GM19023 (cell line): ENCODE data around the gene SUSD4.

Source experiments
- ATAC-seq: cut with Tn5 transposase; IDR thresholded peaks from one replicate; pipeline ENCODE4 v1.9.1; 2021; ENCODE audit warnings: mild to moderate bottlenecking, moderate library complexity; ENCODE audit not compliant: unreplicated experiment

SUSD4 gene

GRCh38 chr1:223217781-223218180 lies 146.2 kb downstream of the SUSD4 start:
- no peak for ATAC-seq

GRCh38 chr1:223216531-223217205 lies 147.3 kb downstream of the SUSD4 start:
- no peak for ATAC-seq

- ATAC-seq, result no peak
These were observed 147.9 kb downstream of the SUSD4 start for GRCh38 chr1:223216074-223216473.

GRCh38 chr1:223215026-223215425 lies 148.9 kb downstream of the SUSD4 start:
- no peak for ATAC-seq

- no peak for ATAC-seq
These were observed 149.6 kb downstream of the SUSD4 start for GRCh38 chr1:223214261-223214807.

- ATAC-seq, result no peak
These were observed 151.5 kb downstream of the SUSD4 start for GRCh38 chr1:223212441-223212840.

DNA sequence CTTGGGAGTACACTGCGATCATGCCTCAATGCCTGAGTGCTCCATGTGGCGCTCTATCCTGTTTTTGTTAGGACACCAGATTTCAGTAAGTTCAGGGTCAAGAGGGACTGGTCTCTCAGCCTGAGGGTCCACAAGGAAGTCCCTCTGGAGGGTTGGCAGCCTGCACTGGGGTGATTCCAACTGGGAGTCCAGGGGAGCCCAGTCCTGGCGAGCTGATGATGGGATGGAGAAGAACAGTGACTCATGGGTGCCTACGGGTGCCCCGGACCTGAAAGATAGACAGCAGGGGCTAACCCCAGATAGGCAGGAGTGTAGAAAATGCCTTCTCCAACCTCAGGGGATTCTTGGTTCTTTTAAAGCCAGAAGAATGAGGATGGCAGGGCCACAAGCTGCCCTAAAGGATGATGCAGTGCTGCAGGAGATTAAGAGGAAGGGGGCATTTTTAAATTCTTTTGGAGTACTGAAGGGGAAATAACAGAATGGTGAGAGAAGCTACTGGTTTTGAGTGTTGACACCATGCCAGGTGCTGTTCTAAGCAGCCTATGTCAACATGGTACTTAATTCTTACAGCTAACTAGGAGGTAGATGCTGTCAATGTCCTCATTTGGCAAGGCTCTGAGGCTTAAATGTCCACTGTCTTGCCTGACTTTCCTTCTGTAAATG lies 152.5 kb downstream of the SUSD4 start:
- ATAC-seq, result no peak

DNA sequence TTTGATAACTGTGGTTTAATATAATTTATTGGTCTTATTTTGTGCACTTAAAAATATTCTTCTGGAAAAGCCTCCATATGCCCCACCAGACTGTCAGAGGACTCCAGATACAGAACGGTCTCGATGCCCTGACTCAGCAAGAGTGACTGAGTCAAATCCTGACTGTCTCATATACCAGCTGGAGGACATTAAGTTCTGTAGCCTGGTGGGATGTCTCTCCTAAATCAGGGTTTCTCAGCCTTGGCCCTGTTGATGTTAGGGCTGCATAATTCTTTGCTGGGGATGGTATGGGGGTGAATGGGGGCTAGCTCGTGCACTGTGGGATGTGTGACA lies 153.2 kb downstream of the SUSD4 start:
- no peak for ATAC-seq

GRCh38 chr1:223209992-223210787 lies 153.8 kb downstream of the SUSD4 start:
- no peak for ATAC-seq

- ATAC-seq, result no peak
These were observed 154.6 kb downstream of the SUSD4 start for GRCh38 chr1:223209293-223209898.

- ATAC-seq, result no peak
These were observed 155.6 kb downstream of the SUSD4 start for GRCh38 chr1:223208164-223209076.

DNA sequence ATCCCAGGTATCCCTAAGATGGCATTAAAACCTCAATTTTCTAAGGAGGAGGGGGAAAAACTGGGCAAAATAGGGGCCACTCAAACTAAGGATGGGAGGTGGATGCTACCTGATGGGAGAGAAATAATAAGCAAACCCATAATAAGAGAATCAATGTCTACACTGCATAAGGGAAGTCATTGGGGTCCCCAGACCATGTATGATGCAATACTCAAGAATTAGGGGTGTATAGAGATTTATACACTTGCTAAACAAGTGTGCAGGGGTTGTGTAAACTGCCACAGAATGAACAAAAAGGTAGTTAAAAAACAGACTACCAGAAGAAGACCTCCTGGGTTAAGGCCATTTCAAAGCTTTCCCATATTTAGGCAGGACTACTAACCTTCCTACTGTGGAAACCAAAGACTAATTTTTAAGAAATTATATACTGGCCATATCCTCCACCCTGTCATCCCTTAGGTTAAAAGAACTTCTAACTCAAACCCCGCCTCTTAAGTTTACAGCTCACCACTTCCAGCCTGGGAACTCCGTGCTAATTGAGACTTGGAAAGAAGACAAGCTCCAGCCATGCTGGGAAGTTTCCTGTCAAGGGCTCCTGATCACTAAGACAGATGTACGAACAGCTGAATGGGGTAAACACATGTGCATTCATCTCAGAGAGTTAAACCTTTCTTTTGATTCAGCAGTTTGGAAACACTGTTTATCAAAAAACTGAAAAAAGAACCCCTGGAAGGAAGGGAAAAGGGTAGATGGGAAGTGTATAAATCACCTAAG lies 156.5 kb downstream of the SUSD4 start:
- no peak for ATAC-seq

DNA sequence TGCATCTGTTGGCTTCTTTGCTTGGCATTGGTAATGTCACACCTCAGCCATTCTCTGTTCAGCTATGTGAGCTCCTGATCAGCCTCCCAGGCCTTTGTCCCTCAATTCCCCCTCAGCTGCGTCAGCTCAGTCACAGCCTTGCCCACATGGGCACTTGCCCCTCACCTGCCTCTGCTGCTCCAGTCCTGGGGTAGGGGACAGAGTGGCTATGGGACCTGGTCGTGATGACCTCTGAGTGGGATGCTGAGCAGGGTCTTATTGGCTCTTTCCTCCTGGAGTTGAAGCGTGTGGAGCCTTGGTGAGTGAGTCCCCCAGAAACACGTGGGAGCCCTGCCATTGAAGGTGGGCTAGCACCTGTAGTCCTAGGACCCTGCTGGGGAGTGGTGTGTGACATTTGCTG lies 159.6 kb downstream of the SUSD4 start:
- no peak for ATAC-seq

- ATAC-seq, result no peak
These were observed 160.3 kb downstream of the SUSD4 start for GRCh38 chr1:223203694-223204093.

DNA sequence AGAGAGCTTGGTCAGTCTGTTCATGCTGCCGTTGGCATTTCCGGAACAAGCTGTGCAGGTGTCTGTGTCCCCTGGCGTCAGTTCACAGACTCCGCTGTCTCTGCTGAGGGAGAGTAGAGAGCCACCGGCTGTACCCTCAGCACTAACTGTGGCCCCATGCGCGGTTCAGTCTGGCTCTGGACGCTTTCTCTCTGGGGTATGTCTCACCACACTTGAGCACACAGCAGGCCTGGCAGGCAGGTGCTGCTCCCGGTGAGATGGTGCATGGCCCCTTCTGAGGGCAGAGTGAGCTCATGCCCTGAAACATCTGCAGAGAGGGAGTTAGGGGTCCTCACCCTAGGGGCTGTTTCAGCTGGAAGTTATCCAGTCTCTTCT lies 161.0 kb downstream of the SUSD4 start:
- ATAC-seq, result no peak

GRCh38 chr1:223202376-223203033 lies 161.5 kb downstream of the SUSD4 start:
- no peak for ATAC-seq

GRCh38 chr1:223201967-223202366 lies 162.0 kb downstream of the SUSD4 start:
- no peak for ATAC-seq

DNA sequence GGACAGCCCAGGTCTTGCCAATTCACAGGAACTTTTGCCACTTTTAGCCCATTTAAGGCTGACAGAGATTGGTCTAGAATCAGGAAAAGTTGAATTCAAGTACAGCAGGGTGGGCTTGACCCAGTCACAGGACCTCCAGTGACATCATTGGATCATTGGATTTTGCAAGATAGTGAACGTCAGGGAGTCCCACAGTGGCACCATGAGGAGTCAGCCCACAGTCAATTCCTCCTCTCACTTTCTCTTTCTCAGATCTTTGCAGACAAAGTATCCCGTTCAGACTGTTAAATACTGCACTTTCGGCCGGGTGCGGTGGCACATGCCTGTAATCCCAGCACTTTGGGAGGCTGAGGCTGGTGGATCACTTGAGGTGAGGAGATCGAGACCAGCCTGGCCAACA lies 163.1 kb downstream of the SUSD4 start:
- ATAC-seq, result no peak

DNA sequence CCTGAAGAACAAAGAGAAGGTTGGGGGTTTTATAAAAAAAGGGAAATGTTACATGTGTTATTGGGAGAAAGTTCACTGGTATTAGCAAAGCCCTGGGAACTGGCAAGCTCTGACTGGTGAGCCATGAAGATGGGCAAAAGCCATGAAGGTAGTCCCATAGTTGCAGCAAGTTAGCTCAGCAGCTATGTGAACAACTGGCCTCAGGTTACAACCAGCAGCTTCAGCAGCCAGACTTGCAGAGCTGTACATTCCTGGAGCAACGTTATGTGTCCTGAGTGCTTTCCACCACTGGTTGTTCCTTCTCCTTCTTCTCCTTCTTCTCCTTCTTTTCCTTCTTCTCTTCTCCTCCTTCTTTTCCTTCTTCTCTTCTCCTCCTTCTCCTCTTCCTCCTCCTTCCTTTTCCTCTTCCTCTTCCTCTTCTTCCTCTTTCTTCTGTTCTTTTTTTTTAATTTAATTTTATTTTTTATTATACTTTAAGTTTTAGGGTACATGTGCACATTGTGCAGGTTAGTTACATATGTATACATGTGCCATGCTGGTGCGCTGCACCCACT lies 164.8 kb downstream of the SUSD4 start:
- ATAC-seq, result no peak
